Central memory CD4-positive, alpha-beta T cell (primary cell): Measurements from ENCODE around the gene MROH9.
"Not testable (repeated sequence)": the region's sequence is repeated elsewhere in the genome, so short reads cannot be mapped to it uniquely, and the experiment has no call there.

ENCODE experiments used
- DNase-seq: peaks from one replicate; pipeline ENCODE4 v3.0.0; 2022
- total RNA-seq, 3 experiments: gene quantifications; one replicate each; lab custom pipeline; 2026; lab: John Stamatoyannopoulos, UW

Gene MROH9
- total RNA-seq = 0 reads per million in 3 experiments

- no peak for DNase-seq
Measured at GRCh38 chr1:170935231-170935630, at the start of gene MROH9. Gene MROH9, plus strand, starts transcription at chr1:170935534. Its CDS starts 10,023 bp downstream, at chr1:170945557.

- no peak for DNase-seq
Measured at GRCh38 chr1:170885551-170885950, 49.8 kb upstream of the MROH9 start.

- DNase-seq = no peak
Measured at GRCh38 chr1:170886460-170886859, 48.9 kb upstream of the MROH9 start.

- no peak for DNase-seq
Measured at GRCh38 chr1:170887726-170888125, 47.6 kb upstream of the MROH9 start.

GRCh38 chr1:170891872-170892271 is 43.5 kb upstream of the MROH9 start:
- no peak for DNase-seq

GRCh38 chr1:170893655-170894297 is 41.6 kb upstream of the MROH9 start:
- no peak for DNase-seq

GRCh38 chr1:170903961-170904360 is 31.4 kb upstream of the MROH9 start:
- DNase-seq = no peak

- no peak for DNase-seq
Measured at GRCh38 chr1:170908942-170909341, 26.4 kb upstream of the MROH9 start.

- DNase-seq = no peak
Measured at GRCh38 chr1:170910273-170910672, 25.1 kb upstream of the MROH9 start.

- no peak for DNase-seq
Measured at GRCh38 chr1:170917373-170917772, 18.0 kb upstream of the MROH9 start.

GRCh38 chr1:170924656-170925055 is 10.7 kb upstream of the MROH9 start:
- not testable (repeated sequence) for DNase-seq

- DNase-seq = no peak
Measured at GRCh38 chr1:170927955-170928840, 7.1 kb upstream of the MROH9 start.

- no peak for DNase-seq
Measured at GRCh38 chr1:170929412-170929834, 5.9 kb upstream of the MROH9 start.

GRCh38 chr1:170929835-170930554 is 5.3 kb upstream of the MROH9 start:
- peak; percentile 5 for DNase-seq

GRCh38 chr1:170931650-170932049 is 3.7 kb upstream of the MROH9 start:
- no peak for DNase-seq

GRCh38 chr1:170932236-170932635 is 3.1 kb upstream of the MROH9 start:
- no peak for DNase-seq

GRCh38 chr1:170938281-170938680 is 2.9 kb downstream of the MROH9 start:
- no peak for DNase-seq

GRCh38 chr1:170939476-170939875 is 4.1 kb downstream of the MROH9 start:
- no peak for DNase-seq

- not testable (repeated sequence) for DNase-seq
Measured at GRCh38 chr1:170951744-170952143, 16.4 kb downstream of the MROH9 start.

GRCh38 chr1:170959385-170959784 is 24.1 kb downstream of the MROH9 start:
- DNase-seq = no peak

- DNase-seq = no peak
Measured at GRCh38 chr1:170964506-170964905, 29.2 kb downstream of the MROH9 start.

- no peak for DNase-seq
Measured at GRCh38 chr1:170967042-170967910, 31.9 kb downstream of the MROH9 start.
